Karpas-422 (cell line): ENCODE data around the gene DSCAML1. TPM values are rescaled to one million over a fixed set of nuclear protein-coding genes. Genes with fewer than 3 reads are reported as not detected.

ENCODE experiments used
- DNase-seq: peaks from one replicate; pipeline ENCODE4 v3.0.0-alpha.2; 2015
- H2AFZ ChIP-seq: fragments of 200-600 bp; sonication (generic); 2 replicates; pipeline ENCODE4 v1.6.1; 2014; ENCODE audit warnings: antibody characterized with exemption, low read length, mixed read lengths
- H3K27ac ChIP-seq: fragments of 200-600 bp; sonication (generic); 2 replicates; pipeline ENCODE4 v1.5.1; 2014; ENCODE audit warnings: mild to moderate bottlenecking, low read length, moderate library complexity
- H3K27me3 ChIP-seq: fragments of 200-600 bp; sonication (generic); 2 replicates; pipeline ENCODE4 v1.6.1; 2014; ENCODE audit warnings: low read length, mixed read lengths
- H3K36me3 ChIP-seq: fragments of 200-600 bp; sonication (generic); 2 replicates; pipeline ENCODE4 v1.6.1; 2014; ENCODE audit warnings: low read length, mixed read lengths; ENCODE audit not compliant: insufficient read depth
- H3K4me1 ChIP-seq: fragments of 200-600 bp; sonication (generic); 2 replicates; pipeline ENCODE4 v1.6.1; 2014; ENCODE audit warnings: mild to moderate bottlenecking, low read length, mixed read lengths
- H3K4me2 ChIP-seq: fragments of 200-600 bp; sonication (generic); 2 replicates; pipeline ENCODE4 v1.6.1; 2014; ENCODE audit warnings: low read length, low read depth, mild to moderate bottlenecking; ENCODE audit not compliant: poor library complexity, severe bottlenecking
- H3K4me3 ChIP-seq: fragments of 200-600 bp; sonication (generic); 2 replicates; pipeline ENCODE4 v1.5.1; 2014; ENCODE audit warnings: mild to moderate bottlenecking, antibody characterized with exemption, low read length, mixed read lengths
- H3K79me2 ChIP-seq: fragments of 200-600 bp; sonication (generic); 2 replicates; pipeline ENCODE4 v1.6.1; 2014; ENCODE audit warnings: mild to moderate bottlenecking, low read length, mixed read lengths
- H3K9ac ChIP-seq: fragments of 200-600 bp; sonication (generic); 2 replicates; pipeline ENCODE4 v1.6.0; 2014; ENCODE audit warnings: low read length
- H3K9me2 ChIP-seq: fragments of 200-600 bp; sonication (generic), shearing (Covaris generic); replicated peaks from 2 replicates; pipeline ENCODE4 v1.6.0; 2014; ENCODE audit warnings: mild to moderate bottlenecking, low read length, moderate library complexity; ENCODE audit not compliant: insufficient read depth
- H3K9me3 ChIP-seq: fragments of 300-700, 200-600 bp; sonication (generic); 2 replicates; pipeline ENCODE4 v1.6.1; 2014; ENCODE audit warnings: low read length, mixed read lengths
- H4K20me1 ChIP-seq: fragments of 200-600 bp; sonication (generic); 2 replicates; pipeline ENCODE4 v1.6.1; 2014; ENCODE audit warnings: mild to moderate bottlenecking, antibody characterized with exemption, low read length, low read depth; ENCODE audit not compliant: insufficient read depth
- total RNA-seq: library from RNA; depleted of rRNA; stranded (reverse); fragments of >200 nt; shearing (Covaris generic); gene quantifications from 2 replicates; pipeline ENCODE4 v1.2.3, GENCODE V29; 2014; ENCODE audit warnings: low replicate concordance

The DSCAML1 gene
- total RNA-seq, 1 experiment from 2014 or later: not detected

- Histone ChIP-seq H3K4me3 (no peak overlapping the region), H3K9me2 (no peaks in the 10 kb centered on the region)
- DNase-seq: no peak
These were observed 379.2 kb downstream of the DSCAML1 start for GRCh38 chr11:117417856-117418255.

GRCh38 chr11:117417342-117417741 is 379.7 kb downstream of the DSCAML1 start:
- H3K79me2 ChIP-seq: no peaks in the 10 kb centered on the region
- H3K27me3 ChIP-seq: no peaks in the 10 kb centered on the region
- no peak overlapping the region for H3K9ac ChIP-seq

More at GRCh38 chr11:117417856-117418255, 379.2 kb downstream of the DSCAML1 start:
- H3K79me2 ChIP-seq: no peaks in the 10 kb centered on the region
- no peak overlapping the region for H3K4me2 ChIP-seq
- no peaks in the 10 kb centered on the region for H3K36me3 ChIP-seq
- H3K27ac ChIP-seq: no peak overlapping the region
- no peak overlapping the region for H2AFZ ChIP-seq
- no peaks in the 10 kb centered on the region for H3K9me3 ChIP-seq
- no peak overlapping the region for H3K9ac ChIP-seq
- H4K20me1 ChIP-seq: no peaks in the 10 kb centered on the region
- H3K27me3 ChIP-seq: no peaks in the 10 kb centered on the region
- no peaks in the 10 kb centered on the region for H3K4me1 ChIP-seq

GRCh38 chr11:117415358-117415896 is 381.6 kb downstream of the DSCAML1 start:
- H4K20me1 ChIP-seq: no peaks in the 10 kb centered on the region
- DNase-seq: no peak
- no peaks in the 10 kb centered on the region for H3K4me1 ChIP-seq
- no peak overlapping the region for H3K4me2 ChIP-seq
- H3K9ac ChIP-seq: no peak overlapping the region
- H3K27ac ChIP-seq: no peak overlapping the region
- H3K9me3 ChIP-seq: no peaks in the 10 kb centered on the region
- H3K4me3 ChIP-seq: no peak overlapping the region
- H3K36me3 ChIP-seq: no peaks in the 10 kb centered on the region
- no peaks in the 10 kb centered on the region for H3K27me3 ChIP-seq
- no peaks in the 10 kb centered on the region for H3K79me2 ChIP-seq
- no peak overlapping the region for H2AFZ ChIP-seq
- no peaks in the 10 kb centered on the region for H3K9me2 ChIP-seq

More at GRCh38 chr11:117417342-117417741, 379.7 kb downstream of the DSCAML1 start:
- Histone ChIP-seq H3K4me2 (no peak overlapping the region), H3K4me3 (no peak overlapping the region), H4K20me1 (no peaks in the 10 kb centered on the region), H3K9me2 (no peaks in the 10 kb centered on the region), H3K36me3 (no peaks in the 10 kb centered on the region), H2AFZ (no peak overlapping the region), H3K27ac (no peak overlapping the region), H3K4me1 (no peaks in the 10 kb centered on the region), H3K9me3 (no peaks in the 10 kb centered on the region)
- no peak for DNase-seq

DNA sequence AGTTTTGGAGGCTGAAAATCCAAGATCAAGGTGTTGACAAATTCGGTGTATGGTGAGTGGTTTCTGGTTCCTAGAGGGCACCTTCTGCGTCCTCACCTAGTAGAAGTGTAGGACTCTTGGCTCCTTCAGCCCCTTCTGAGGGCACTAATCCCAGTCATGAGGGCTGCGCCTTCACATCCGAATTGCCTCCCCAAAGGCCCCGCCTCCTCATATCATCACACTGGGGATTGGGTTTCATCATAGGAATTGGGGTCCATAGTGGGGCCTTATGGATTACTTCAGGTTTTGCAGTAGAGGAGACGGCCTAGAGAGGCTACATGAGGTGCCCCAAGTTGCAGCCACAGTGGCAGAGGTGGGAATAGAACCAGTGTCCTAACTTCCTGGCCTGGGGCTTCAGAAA is 382.3 kb downstream of the DSCAML1 start:
- no peak overlapping the region for H3K9ac ChIP-seq
- DNase-seq: no peak

DNA sequence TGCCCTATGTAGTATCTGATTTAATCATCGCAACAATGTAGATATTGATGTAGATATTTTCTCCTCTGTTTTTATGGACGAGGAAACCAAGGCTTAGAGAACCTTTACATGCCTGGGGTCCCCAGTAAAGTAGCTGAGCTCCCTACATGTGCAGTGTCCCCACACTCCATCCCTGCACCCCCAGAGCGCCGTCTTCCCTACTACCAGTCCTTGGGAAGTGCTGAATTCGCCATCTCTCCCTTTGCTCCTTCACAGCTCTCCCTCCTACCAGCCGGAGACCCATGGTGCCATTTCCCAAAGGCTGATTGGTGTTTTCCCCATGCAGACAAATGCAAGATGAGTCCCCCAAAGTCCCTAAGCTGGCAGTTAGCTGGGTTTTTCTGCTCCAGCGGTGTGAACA is 383.4 kb downstream of the DSCAML1 start:
- Histone ChIP-seq H3K4me3 (no peak overlapping the region), H3K79me2 (no peaks in the 10 kb centered on the region), H3K9me3 (no peaks in the 10 kb centered on the region), H4K20me1 (no peaks in the 10 kb centered on the region), H3K27ac (no peak overlapping the region), H3K36me3 (no peaks in the 10 kb centered on the region), H3K9ac (no peak overlapping the region), H3K4me2 (no peak overlapping the region), H3K9me2 (no peaks in the 10 kb centered on the region), H2AFZ (no peak overlapping the region), H3K27me3 (no peaks in the 10 kb centered on the region), H3K4me1 (no peaks in the 10 kb centered on the region)
- no peak for DNase-seq

More for the DNA sequence above, 382.3 kb downstream of the DSCAML1 start:
- Histone ChIP-seq H3K4me1 (no peaks in the 10 kb centered on the region), H3K4me3 (no peak overlapping the region), H3K4me2 (no peak overlapping the region), H3K79me2 (no peaks in the 10 kb centered on the region), H2AFZ (no peak overlapping the region), H3K27ac (no peak overlapping the region), H3K9me3 (no peaks in the 10 kb centered on the region), H3K27me3 (no peaks in the 10 kb centered on the region), H4K20me1 (no peaks in the 10 kb centered on the region), H3K36me3 (no peaks in the 10 kb centered on the region), H3K9me2 (no peaks in the 10 kb centered on the region)

DNA sequence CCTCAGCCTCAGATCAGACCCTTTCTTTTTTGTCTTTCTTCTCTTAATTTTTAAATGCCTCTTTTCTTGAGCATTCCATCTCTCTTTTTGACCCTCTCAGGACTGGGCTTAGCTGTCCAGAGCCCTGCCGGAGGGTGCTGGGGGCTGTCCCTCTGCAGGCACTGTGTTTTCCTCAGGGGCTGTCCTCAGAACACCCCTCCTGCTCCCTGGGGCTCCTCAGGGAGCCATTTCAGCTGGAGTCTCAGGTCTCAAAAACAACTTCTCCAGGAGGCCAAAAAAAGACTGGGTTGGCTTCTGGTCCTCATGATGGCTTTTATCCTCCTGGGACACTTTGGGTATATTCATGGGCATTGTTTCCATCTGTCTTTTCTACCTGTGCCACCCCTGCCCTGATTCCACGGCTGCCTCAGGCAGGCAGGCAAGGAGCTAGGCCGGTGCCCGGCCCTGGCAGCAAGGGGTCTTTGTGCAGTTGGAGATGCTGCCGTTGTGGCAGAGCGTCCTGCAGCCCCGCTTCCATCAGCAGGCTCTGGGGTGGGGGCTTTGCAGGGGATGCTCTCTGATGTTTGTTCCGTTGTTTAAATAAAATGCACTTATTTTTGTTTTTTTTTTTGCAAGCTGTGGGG is 384.3 kb downstream of the DSCAML1 start:
- Histone ChIP-seq H2AFZ (no peak overlapping the region), H3K4me3 (no peak overlapping the region), H3K36me3 (no peaks in the 10 kb centered on the region), H3K4me1 (no peaks in the 10 kb centered on the region), H4K20me1 (no peaks in the 10 kb centered on the region), H3K9me2 (no peaks in the 10 kb centered on the region), H3K4me2 (no peak overlapping the region), H3K27ac (no peak overlapping the region), H3K9me3 (no peaks in the 10 kb centered on the region), H3K9ac (no peak overlapping the region), H3K27me3 (no peaks in the 10 kb centered on the region), H3K79me2 (no peaks in the 10 kb centered on the region)
- no peak for DNase-seq

DNA sequence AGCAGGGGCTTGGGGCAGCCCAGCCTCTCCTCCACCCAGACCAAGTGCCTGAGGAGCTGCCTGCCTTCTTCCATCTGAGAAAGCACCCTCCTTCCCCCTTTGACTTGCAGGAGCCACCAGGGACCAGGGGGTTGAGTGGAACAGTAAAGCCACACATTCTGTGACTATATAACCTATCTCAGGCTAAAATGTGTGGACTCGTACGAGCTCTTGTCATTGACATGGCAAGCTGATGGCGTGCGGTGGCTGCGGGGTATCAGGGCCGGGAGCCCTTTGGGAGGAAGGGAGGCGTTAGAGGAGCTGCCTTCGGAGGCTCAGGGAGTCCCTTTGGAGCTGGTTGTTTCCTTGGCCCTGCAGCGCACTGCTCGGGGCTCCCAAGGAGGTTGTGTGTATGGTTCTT is 384.8 kb downstream of the DSCAML1 start:
- H3K4me1 ChIP-seq: no peaks in the 10 kb centered on the region
- no peaks in the 10 kb centered on the region for H4K20me1 ChIP-seq
- no peaks in the 10 kb centered on the region for H3K79me2 ChIP-seq
- no peaks in the 10 kb centered on the region for H3K27me3 ChIP-seq
- H3K9ac ChIP-seq: no peak overlapping the region
- H3K4me2 ChIP-seq: no peak overlapping the region
- H3K9me2 ChIP-seq: no peaks in the 10 kb centered on the region
- no peaks in the 10 kb centered on the region for H3K36me3 ChIP-seq
- H2AFZ ChIP-seq: no peak overlapping the region
- no peak overlapping the region for H3K27ac ChIP-seq
- H3K4me3 ChIP-seq: no peak overlapping the region
- H3K9me3 ChIP-seq: no peaks in the 10 kb centered on the region
- DNase-seq: no peak

DNA sequence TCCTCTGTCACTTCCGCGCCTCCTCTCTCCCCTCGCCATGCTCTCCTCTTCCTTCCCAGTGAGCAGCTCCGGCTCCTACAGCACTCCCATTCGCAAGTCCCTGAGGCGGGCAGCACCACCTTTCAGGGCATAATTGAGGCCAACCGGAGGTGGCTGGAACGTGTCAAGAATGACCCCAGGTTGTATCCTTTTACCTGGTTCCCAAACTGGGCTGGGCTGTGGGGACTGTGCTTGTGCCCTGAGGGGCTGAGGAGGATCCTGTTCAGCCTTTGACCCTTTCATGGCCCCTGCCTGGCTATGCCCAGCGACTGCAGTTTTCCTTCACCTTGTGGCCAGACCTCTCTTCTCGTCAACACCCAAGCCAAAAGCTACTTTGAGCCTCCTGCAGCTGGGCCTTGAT is 385.3 kb downstream of the DSCAML1 start:
- Histone ChIP-seq H3K9me3 (no peaks in the 10 kb centered on the region), H3K36me3 (no peaks in the 10 kb centered on the region), H4K20me1 (no peaks in the 10 kb centered on the region), H3K4me2 (no peak overlapping the region), H3K9me2 (no peaks in the 10 kb centered on the region), H3K4me1 (no peaks in the 10 kb centered on the region), H3K27me3 (no peaks in the 10 kb centered on the region), H3K4me3 (no peak overlapping the region), H2AFZ (no peak overlapping the region), H3K27ac (no peak overlapping the region), H3K79me2 (no peaks in the 10 kb centered on the region), H3K9ac (no peak overlapping the region)
- no peak for DNase-seq
